ENCODE data around the gene SIKE1.
"Not testable (repeated sequence)": the region's sequence is repeated elsewhere in the genome, so short reads cannot be mapped to it uniquely, and the experiment has no call there.

SIKE1 gene

DNA sequence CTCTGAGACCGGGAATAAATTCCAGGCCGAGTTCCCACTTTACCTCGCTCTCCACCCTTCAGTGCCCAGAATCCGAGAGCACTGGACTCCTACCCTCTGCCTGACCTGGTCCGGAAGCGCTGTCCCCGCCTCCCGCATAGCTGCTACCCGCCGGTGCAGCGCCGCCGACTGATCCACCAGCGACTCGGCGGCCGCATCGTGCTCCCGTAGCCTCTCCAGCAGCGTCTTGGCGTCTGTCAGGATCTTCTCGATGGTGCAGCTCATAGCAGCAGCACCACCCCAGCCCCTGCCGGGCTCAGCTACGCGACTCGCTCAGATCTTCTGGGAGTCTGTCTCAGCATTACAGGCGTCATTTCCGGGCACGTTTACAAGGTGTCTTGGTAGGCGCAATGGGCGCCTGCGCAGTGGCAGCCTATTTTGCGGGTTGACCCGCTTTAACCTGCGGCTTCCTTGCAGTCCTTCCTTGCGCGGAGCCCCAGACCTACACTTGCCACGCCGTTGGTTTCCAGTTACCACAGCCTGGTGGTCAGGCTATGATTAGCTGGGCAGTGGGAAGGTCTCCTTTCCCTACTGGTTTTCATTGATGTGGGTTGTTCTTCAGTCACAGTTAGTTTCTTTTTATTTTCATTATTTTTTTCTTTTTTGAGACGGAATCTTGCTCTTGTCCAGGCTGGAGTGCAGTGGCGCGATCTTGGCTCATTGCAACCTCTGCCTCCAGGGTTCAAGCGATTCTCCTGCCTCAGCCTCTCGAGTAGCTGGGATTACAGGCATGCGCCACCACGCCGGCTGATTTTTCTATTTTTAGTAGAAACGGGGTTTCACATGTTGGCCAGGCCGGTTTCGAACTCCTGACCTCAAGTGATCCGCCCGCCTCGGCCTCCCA, at the start of gene SIKE1:
Gene SIKE1, minus strand, starts transcription at position 342 of the 883 bp plus-strand sequence. Its CDS starts 78 bp downstream, at position 264.
- peak; percentile 93 for DNase-seq

DNA sequence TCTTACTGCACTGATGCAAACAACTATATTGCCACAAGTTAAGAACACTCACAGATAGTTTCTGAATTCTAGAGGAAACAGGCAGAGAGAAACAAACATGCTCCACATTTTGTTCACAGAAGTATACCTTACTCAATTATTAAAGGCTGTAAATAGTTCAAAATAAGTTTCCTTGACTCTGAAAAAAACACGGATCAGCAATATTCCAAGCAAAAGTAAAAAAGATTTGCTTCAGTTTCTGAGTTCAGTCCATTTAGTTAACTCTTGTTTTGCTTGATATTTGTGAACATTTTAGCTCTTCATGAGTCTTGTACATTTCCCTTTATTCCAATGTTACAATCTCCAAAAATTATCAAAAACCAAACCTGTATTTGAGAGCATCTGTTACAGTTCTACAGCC, 49.6 kb upstream of the SIKE1 start:
- DNase-seq = not testable (repeated sequence)

- no peak for DNase-seq
Measured at GRCh38 chr1:114828251-114828650, 47.8 kb upstream of the SIKE1 start.

DNA sequence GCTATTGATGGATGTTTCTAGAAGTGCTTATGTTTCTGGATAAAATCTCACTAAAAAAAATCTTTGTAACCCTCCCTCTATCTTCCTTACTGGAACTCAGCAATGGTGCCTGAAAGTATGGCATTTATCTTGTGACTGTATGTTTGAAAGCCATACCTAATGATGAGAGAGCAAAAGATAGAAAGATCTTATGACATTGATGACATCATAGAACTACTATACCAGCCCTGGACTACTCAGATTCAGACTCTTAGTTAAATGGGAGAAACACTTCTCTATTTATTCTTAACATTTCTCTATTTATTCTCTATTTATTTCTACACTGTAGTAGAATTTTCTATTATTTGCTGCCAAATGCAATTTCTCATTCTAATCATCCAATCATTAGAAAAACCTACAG, 41.5 kb upstream of the SIKE1 start:
- no peak for DNase-seq

GRCh38 chr1:114820392-114820791, 39.9 kb upstream of the SIKE1 start:
- DNase-seq = no peak

DNA sequence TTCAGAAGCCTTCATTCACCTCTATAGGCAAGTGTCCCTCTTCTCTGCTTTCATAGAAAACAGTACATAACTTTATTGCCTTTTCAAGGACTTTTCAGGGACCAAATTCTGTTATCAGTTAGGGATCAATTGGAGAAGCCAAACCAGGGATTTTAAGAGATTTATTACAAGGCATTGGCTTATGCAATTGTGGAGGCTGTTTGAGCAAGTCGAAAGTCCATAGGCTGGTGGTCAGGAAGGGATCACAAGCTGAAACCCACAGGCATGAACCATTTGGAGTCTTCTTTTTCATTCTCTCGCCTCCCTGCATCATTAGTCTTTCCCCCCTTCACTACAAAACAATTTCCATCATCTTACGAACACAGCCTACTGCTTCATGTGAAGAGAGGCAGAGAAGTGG, 39.4 kb upstream of the SIKE1 start:
- no peak for DNase-seq

DNA sequence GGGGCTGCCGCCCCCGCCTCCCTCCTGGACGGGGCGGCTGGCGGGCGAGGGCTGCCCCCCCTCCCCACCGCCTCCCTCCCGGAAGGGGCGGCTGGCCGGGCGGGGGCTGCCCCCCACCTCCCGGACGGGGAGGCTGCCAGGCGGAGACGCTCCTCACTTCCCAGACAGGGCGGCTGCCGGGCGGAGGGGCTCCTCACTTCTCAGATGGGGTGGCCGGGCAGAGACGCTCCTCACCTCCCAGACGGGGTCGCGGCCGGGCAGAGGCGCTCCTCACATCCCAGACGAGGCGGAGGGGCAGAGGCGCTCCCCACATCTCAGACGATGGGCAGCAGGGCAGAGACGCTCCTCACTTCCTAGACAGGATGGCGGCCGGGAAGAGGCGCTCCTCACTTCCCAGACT, 24.0 kb upstream of the SIKE1 start:
- DNase-seq = not testable (repeated sequence)

GRCh38 chr1:114803001-114803400, 22.5 kb upstream of the SIKE1 start:
- DNase-seq = no peak

GRCh38 chr1:114794038-114794437, 13.6 kb upstream of the SIKE1 start:
- no peak for DNase-seq

GRCh38 chr1:114790581-114790980, 10.1 kb upstream of the SIKE1 start:
- DNase-seq = not testable (repeated sequence)

DNA sequence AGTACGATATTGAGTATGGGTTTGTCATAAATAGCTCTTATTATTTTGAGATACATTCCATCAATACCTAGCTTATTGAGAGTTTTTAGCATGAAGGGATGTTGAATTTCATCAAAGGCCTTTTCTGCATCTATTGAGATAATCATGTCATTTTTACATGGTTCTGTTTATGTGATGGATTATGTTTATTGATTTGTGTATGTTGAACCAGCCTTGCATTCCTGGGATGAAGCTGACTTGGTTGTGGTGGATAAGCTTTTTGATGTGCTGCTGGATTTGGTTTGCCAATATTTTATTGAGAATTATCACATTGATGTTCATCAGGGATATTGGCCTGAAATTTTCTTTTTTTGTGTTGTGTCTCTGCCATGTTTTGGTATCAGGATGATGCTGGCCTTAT, 6.0 kb upstream of the SIKE1 start:
- not testable (repeated sequence) for DNase-seq

DNA sequence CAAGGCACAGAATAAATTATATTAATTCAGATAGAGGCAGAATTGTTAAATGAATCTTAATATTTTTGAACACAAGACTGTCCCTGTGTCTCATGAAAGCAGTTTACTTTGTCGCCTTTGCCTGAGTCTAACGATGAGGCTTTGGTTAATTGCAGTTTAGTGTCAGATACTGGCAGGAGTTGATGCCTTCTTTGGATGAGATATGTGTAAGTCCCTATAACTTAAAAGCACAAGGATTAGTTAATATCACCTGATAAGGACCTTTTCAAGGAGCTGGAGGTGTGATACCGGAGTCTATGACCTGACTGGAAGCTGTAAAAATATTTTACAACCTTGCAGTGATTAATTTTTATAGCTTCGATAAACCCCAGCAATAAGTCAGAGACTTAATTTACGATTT, 2.0 kb upstream of the SIKE1 start:
- no peak for DNase-seq

DNA sequence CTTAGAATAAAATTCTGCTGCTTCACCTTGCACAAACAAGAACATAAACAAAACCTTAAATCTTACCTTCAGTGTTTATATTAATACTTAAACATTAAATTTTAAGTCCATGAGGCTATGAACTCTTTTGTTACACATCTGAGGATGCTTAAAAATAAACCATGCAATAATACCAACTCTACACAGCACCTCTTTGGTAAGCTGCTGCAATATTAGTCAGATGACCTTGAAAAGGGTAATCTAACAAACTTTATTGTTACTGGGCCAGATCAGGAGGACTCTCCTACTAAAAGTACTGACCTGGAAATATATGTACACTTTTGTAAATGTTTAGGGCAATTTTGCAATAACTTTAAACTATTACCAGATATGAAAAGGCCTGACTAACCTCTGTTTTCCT, 763 bp downstream of the SIKE1 start:
- DNase-seq = no peak

GRCh38 chr1:114776726-114777125, 3.8 kb downstream of the SIKE1 start:
- not testable (repeated sequence) for DNase-seq

DNA sequence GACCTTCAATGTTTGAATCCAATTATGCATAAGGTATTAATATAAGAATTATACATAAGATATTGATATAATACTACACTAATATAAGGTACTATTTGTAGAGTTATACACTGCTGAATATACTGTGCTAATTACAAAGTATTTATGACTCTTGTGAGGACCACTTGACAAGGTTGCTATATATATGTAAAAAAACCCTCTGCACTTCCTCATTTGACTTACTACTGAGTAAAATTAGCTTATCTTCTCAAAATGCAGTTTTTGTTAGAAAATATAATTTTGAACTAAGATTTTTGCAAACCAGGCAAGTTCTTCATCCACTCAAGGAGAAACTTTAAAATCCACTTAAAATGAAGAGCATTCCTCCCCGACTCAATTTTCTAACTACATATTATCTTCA, 8.5 kb downstream of the SIKE1 start:
- DNase-seq = no peak

DNA sequence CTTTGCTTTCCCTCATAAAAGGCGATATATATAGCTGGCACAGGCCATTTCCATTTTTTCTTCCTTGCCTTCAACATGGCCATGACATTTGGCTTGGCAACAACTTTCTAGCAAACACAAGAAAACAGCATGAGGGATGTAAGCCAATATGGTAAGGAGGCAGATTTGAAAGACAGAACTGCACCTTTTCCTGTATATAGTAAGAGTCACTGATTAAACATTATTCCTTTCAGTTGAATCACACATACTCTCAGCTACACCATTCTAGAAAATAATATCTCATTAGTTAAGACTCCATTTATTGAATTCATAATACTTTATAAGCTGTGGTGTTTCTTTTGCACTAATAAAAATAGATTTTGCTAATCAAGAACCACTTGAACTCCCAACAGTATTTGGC, 9.5 kb downstream of the SIKE1 start:
- no peak for DNase-seq

DNA sequence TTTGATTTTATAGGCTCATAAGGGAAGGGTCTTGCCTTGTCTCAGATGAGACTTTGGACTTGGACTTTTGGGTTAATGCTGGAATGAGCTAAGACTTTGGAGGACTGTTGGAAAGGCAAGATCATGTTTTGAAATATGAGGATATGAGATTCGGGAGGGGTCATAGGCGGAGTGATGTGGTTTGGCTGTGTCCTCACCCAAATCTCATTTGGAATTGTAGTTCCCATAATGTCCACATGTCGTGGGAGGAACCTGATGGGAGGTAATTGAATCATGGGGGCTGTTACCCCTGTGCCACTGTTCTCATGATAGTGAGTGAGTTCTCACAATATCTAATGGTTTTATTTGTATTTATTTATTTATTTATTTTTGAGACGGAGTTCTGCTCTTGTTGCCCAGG, 15.8 kb downstream of the SIKE1 start:
- no peak for DNase-seq

GRCh38 chr1:114758256-114758832, 22.1 kb downstream of the SIKE1 start:
- DNase-seq = no peak

GRCh38 chr1:114757455-114758255, 22.8 kb downstream of the SIKE1 start, which contains the start of gene CSDE1:
Gene CSDE1, minus strand, starts transcription at chr1:114757984. Its CDS starts 18,094 bp downstream, at chr1:114739890.
- DNase-seq = peak; percentile 94

DNA sequence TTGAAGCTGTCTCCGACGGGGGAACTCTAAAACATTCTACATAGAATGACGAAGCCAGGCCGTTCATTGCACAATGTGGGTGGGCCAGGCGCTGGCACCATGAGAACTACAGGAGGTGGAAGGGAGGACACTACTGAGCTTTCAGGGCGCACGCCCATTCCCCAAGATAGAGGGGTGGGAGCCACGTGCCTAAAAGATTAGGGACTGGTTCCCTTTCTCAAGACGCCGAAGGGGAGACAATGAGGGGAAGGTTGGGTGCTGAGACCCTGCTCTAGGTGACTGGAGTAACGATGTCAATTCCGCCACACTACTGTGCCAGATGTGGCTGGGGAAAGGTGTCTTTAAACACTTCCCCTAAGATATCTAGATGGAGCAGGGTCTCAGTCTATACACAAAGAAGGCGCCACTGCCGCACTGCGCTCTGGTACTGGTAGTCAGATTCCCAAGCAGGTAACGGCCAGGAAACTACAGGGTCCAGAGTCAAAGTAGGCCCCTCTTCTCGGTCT, 23.5 kb downstream of the SIKE1 start:
- DNase-seq = peak; percentile 55

DNA sequence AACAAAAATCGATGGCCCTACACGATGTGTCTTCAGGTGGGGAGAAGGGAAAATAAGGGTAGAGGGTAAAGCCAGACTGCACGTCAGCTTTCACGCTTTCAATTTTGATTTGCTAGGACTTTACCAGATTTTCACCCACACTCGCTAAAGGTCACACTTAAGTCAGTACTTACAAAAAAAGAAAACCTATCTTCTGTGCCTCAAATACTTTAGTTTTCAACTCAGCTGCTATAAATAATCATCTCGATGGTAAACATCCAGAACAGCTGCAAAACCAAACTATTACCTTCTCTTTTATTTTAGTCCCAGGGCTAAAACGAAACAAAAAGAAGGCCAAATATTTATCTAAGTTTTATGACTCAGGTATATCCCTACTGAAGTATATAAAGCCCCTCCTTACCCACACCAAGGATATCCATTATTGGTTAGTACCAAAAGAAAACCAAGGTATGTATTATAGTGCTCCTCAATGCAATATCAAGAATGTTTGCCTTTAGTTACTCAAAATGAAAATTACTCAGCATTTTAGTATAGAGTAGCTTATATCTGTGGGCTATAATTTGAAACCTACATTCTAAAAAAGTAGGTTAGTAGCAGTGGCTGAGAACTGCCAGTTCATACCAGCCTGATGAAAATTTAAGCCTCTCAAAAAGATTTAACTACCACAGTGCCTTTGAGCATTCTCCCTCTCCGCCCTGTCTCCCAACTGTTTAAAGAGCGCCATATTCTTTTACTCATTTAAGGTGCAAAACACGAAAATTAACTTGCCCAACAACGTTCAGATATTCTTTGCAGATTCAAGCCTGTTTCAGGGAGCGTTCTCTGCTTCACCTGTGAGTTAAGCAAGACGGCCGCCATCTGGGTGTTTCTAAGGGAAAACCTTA, 24.2 kb downstream of the SIKE1 start:
- no peak for DNase-seq

Measured in NK-92 treated with Interleukin-12 subunit alpha and Interleukin-12 subunit beta, amount 100 ng/mL, for 24 hours (cell line).